ENCODE measurements around the gene GRAMD1A.
"Not testable (repeated sequence)": the region's sequence is repeated elsewhere in the genome, so short reads cannot be mapped to it uniquely, and the experiment has no call there.

GRAMD1A gene

DNA sequence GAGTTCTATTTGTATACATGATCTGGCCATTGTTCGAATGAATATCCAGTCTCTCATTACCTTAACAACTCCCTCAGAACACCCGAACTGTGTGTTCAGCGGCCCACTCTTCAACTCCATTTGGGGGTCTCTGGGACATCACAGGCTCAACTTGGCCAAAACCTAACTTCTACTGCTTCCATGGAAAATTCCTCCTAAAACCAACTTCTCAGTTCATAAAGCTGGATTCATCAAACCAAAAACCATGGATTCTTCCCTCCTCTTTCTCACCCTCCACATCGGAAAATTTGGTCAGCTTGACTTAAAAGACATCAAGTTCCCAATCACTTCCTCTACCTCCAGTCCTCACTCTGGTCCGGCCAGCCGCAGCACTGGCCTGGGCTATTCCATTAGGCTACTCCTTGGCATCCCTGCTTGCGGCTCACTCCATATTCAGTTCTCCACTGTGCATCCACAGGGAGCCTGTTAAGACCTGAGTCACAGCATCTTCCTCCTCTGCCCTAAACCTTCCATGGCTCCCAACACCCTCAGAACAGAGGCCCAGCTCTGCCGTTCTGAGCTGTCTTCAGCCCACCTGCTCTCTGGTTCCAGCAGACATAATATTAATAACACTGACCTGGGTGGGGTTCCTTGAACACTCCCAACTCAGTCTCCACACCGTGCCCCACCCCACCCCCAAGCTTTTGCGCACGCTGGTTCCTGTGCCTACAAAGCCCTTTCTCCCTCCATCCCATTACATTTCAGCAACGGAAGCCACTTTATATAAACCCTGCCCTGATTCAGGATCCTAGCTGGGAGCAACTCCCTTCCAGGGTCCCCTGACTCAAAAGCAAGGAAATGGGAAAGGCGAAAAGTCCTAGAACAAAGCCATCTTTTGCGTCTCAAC lies 37.2 kb upstream of the GRAMD1A start:
- peaks cover 4% of the 10 kb centered on the region; the same call in 1 of the 2 replicates for H3K9me3 ChIP-seq (ENCODE audit: low read depth, low read length)
- peak overlapping the region; percentile 58 for H3K4me3 ChIP-seq
- no peak for TF ChIP-seq FOXP2 (optimal IDR thresholded peaks at IDR 0.05; ENCODE audit: control extremely low read depth, extremely low read length, insufficient read depth)
- no peak for TF ChIP-seq POLR2AphosphoS5 (IDR thresholded peaks at IDR 0.05; ENCODE audit: borderline replicate concordance, low read depth, low read length)
- no peak for TF ChIP-seq EZH2 (IDR thresholded peaks at IDR 0.05)
- DNase-seq (ENCODE audit: low read depth, low spot score): no peak
- H3K27ac ChIP-seq: no peak overlapping the region
- no peak overlapping the region for H3K9ac ChIP-seq (ENCODE audit: insufficient read length)
- H3K36me3 ChIP-seq (ENCODE audit: insufficient read depth, low read length): no peaks in the 10 kb centered on the region

GRCh38 chr19:34963573-34964406 lies 36.3 kb upstream of the GRAMD1A start, which contains the start of gene ZNF792:
Gene ZNF792, minus strand, starts transcription at chr19:34964229. Its CDS starts 567 bp downstream, at chr19:34963662.
- TF ChIP-seq POLR2AphosphoS5 (IDR thresholded peaks at IDR 0.05; ENCODE audit: borderline replicate concordance, low read depth, low read length) (no peak), EZH2 (IDR thresholded peaks at IDR 0.05) (no peak), FOXP2 (optimal IDR thresholded peaks at IDR 0.05; ENCODE audit: control extremely low read depth, extremely low read length, insufficient read depth) (no peak)
- Histone ChIP-seq H3K4me3 (peak within 1 kb of the TSS; percentile 58), H3K27ac (no peak within 1 kb of the TSS), H3K9ac (ENCODE audit: insufficient read length) (no peak within 1 kb of the TSS), H3K9me3 (ENCODE audit: low read depth, low read length) (no peaks in the 10 kb centered on the region), H3K36me3 (ENCODE audit: insufficient read depth, low read length) (no peaks in the 10 kb centered on the region)
- DNase-seq (ENCODE audit: low read depth, low spot score): no peak

DNA sequence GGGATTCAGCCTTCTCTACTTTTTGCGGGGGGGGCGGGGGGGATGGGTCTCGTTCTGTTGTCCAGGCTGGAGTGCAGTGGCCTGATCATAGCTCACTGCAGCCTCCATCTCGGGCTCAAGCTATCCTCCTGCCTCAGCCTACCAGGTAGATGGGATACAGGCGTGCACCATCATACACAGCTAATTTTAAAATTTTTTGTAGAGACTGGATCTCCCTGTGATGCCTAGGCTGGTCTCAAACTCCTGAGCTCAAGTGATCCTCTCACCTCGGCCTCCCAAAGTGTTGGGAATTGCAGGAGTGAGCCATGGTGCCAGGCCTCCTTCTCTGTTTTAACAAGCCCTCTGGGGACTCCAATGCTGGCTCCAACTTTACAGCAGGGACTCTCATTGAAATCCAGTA lies 35.5 kb upstream of the GRAMD1A start:
- TF ChIP-seq POLR2AphosphoS5 (IDR thresholded peaks at IDR 0.05; ENCODE audit: borderline replicate concordance, low read depth, low read length): no peak
- no peak for TF ChIP-seq EZH2 (IDR thresholded peaks at IDR 0.05)
- no peak for TF ChIP-seq FOXP2 (optimal IDR thresholded peaks at IDR 0.05; ENCODE audit: control extremely low read depth, extremely low read length, insufficient read depth)
- no peak overlapping the region for H3K4me3 ChIP-seq
- no peaks in the 10 kb centered on the region for H3K9me3 ChIP-seq (ENCODE audit: low read depth, low read length)
- DNase-seq (ENCODE audit: low read depth, low spot score): no peak
- no peaks in the 10 kb centered on the region for H3K36me3 ChIP-seq (ENCODE audit: insufficient read depth, low read length)
- no peak overlapping the region for H3K27ac ChIP-seq
- no peak overlapping the region for H3K9ac ChIP-seq (ENCODE audit: insufficient read length)

GRCh38 chr19:34965505-34965904 lies 34.6 kb upstream of the GRAMD1A start:
- not testable (repeated sequence) for H3K4me3 ChIP-seq; DNase-seq (ENCODE audit: low read depth, low spot score); H3K9ac ChIP-seq (ENCODE audit: insufficient read length); H3K36me3 ChIP-seq (ENCODE audit: insufficient read depth, low read length); H3K9me3 ChIP-seq (ENCODE audit: low read depth, low read length); H3K27ac ChIP-seq

- no peak overlapping the region for H3K9ac ChIP-seq (ENCODE audit: insufficient read length)
- no peak overlapping the region for H3K4me3 ChIP-seq
- H3K27ac ChIP-seq: no peak overlapping the region
- H3K9me3 ChIP-seq (ENCODE audit: low read depth, low read length): no peaks in the 10 kb centered on the region
- no peak for DNase-seq (ENCODE audit: low read depth, low spot score)
- no peak for TF ChIP-seq FOXP2 (optimal IDR thresholded peaks at IDR 0.05; ENCODE audit: control extremely low read depth, extremely low read length, insufficient read depth)
- TF ChIP-seq EZH2 (IDR thresholded peaks at IDR 0.05): no peak
- TF ChIP-seq POLR2AphosphoS5 (IDR thresholded peaks at IDR 0.05; ENCODE audit: borderline replicate concordance, low read depth, low read length): no peak
- no peaks in the 10 kb centered on the region for H3K36me3 ChIP-seq (ENCODE audit: insufficient read depth, low read length)
Observed at GRCh38 chr19:34967551-34967950, 32.6 kb upstream of the GRAMD1A start.

DNA sequence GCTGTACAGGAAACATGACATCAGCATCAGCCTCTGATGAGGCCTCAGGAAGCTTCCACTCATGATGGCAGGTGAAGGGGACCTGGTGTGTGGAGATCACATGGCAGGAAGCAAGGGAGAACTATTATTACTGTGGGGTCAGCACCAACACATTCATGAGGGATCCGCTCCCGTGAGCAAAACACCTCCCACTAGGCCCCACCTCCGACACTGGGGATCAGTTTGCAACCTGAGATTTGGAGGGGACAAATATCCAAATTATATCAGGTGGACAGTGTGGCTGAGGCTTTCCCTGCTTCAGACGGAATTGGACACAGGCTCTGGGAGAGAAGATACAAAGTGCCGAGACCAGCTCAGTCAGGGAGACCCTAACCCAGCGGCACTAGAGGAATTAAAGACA lies 30.4 kb upstream of the GRAMD1A start:
- Histone ChIP-seq H3K9ac (ENCODE audit: insufficient read length) (no peak overlapping the region), H3K4me3 (no peak overlapping the region), H3K27ac (no peak overlapping the region), H3K36me3 (ENCODE audit: insufficient read depth, low read length) (no peaks in the 10 kb centered on the region), H3K9me3 (ENCODE audit: low read depth, low read length) (no peaks in the 10 kb centered on the region)
- TF ChIP-seq POLR2AphosphoS5 (IDR thresholded peaks at IDR 0.05; ENCODE audit: borderline replicate concordance, low read depth, low read length): no peak
- no peak for TF ChIP-seq EZH2 (IDR thresholded peaks at IDR 0.05)
- TF ChIP-seq FOXP2 (optimal IDR thresholded peaks at IDR 0.05; ENCODE audit: control extremely low read depth, extremely low read length, insufficient read depth): no peak
- no peak for DNase-seq (ENCODE audit: low read depth, low spot score)

- H3K36me3 ChIP-seq (ENCODE audit: insufficient read depth, low read length); H3K4me3 ChIP-seq; DNase-seq (ENCODE audit: low read depth, low spot score); H3K27ac ChIP-seq; H3K9ac ChIP-seq (ENCODE audit: insufficient read length); H3K9me3 ChIP-seq (ENCODE audit: low read depth, low read length): not testable (repeated sequence)
Observed at GRCh38 chr19:34970185-34970780, 29.8 kb upstream of the GRAMD1A start.

DNA sequence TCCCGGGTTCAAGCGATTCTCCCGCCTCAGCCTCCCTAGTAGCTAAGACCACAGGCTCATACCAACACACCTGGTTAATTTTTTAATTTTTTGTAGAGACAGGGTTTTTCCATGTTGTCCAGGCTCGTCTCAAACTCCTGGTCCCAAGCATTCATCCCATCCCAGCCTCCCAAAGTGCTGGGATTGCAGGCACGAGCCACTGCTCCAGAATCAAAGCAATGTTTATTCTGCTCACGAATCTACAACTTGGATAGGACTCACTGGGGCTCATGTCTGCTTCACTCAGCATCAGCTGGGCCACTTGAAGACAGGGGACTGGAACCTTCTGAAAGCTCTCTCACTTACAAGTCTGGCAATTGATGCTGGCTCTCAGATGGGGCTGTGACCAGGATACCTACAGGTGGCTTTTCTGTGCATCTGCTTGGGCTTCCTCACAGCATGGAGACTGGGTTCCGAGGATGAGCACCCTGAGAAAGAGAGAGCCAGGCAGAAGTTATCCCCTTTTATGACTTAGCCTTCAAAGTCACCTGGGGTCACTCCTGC lies 27.9 kb upstream of the GRAMD1A start:
- no peaks in the 10 kb centered on the region for H3K36me3 ChIP-seq (ENCODE audit: insufficient read depth, low read length)
- TF ChIP-seq POLR2AphosphoS5 (IDR thresholded peaks at IDR 0.05; ENCODE audit: borderline replicate concordance, low read depth, low read length): no peak
- TF ChIP-seq FOXP2 (optimal IDR thresholded peaks at IDR 0.05; ENCODE audit: control extremely low read depth, extremely low read length, insufficient read depth): no peak
- no peak for TF ChIP-seq EZH2 (IDR thresholded peaks at IDR 0.05)
- no peak for DNase-seq (ENCODE audit: low read depth, low spot score)
- H3K9ac ChIP-seq (ENCODE audit: insufficient read length): no peak overlapping the region
- no peak overlapping the region for H3K27ac ChIP-seq
- no peaks in the 10 kb centered on the region for H3K9me3 ChIP-seq (ENCODE audit: low read depth, low read length)
- H3K4me3 ChIP-seq: no peak overlapping the region
